OCI-LY1 (cell line): ENCODE measurements around the gene YPEL2.

Experiments used
- EZH2 ChIP-seq: fragments of 200-600 bp; sonication (generic), shearing (Covaris generic); IDR thresholded peaks from 2 replicates; pipeline ENCODE4 v1.8.0; 2017; ENCODE audit warnings: borderline replicate concordance, mixed run types, mild to moderate bottlenecking, antibody characterized with exemption, low read length, moderate library complexity, mixed read lengths
- TF ChIP-seq, protein P1 (sequence below): fragments of 200-600 bp; sonication (generic), shearing (Covaris generic); IDR thresholded peaks from 2 replicates; pipeline ENCODE4 v1.5.1; 2017; ENCODE audit warnings: mild to moderate bottlenecking, antibody characterized with exemption, low read length, moderate library complexity, mixed read lengths

DNA sequence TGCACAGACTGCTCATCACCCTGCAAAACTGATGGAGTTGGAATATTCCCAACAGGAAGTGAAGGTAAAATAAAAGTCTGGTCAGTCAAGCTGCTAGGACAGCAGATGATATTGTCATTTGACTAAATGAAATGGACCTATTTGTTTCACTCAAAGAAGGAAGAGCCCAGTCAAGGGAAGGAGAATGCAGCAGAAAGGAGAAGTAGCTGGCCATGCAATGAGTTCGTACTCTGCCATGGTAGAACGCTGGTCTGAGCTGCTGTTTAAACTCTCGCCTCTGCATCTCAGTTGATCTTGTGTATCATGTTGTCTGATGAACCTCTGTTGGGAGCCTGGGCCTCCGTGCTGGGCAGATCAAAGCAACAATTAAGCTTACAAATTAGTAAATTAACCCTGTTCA lies 15.6 kb upstream of the YPEL2 start:
- TF ChIP-seq, protein P1, sequence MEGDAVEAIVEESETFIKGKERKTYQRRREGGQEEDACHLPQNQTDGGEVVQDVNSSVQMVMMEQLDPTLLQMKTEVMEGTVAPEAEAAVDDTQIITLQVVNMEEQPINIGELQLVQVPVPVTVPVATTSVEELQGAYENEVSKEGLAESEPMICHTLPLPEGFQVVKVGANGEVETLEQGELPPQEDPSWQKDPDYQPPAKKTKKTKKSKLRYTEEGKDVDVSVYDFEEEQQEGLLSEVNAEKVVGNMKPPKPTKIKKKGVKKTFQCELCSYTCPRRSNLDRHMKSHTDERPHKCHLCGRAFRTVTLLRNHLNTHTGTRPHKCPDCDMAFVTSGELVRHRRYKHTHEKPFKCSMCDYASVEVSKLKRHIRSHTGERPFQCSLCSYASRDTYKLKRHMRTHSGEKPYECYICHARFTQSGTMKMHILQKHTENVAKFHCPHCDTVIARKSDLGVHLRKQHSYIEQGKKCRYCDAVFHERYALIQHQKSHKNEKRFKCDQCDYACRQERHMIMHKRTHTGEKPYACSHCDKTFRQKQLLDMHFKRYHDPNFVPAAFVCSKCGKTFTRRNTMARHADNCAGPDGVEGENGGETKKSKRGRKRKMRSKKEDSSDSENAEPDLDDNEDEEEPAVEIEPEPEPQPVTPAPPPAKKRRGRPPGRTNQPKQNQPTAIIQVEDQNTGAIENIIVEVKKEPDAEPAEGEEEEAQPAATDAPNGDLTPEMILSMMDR, result no peak
- TF ChIP-seq EZH2, result no peak
